H1 (cell line): ENCODE results near the gene RUNX1. TPM values are rescaled to one million over a fixed set of nuclear protein-coding genes. Genes with fewer than 3 reads are reported as not detected.

Experiments used
- CTCF ChIA-PET: fragments of 300-600 bp; sonication (Branson Sonifier 250); formaldehyde crosslinking; loops from one replicate; lab custom pipeline; 2021; ENCODE audit not compliant: partially characterized antibody; lab: Charles Lee
- POLR2A ChIA-PET: fragments of 300-600 bp; sonication (Branson Sonifier 250); formaldehyde crosslinking; loops from one replicate; lab custom pipeline; 2021; ENCODE audit warnings: inconsistent platforms; ENCODE audit not compliant: partially characterized antibody; lab: Charles Lee
- DNase-seq, 2 experiments: peaks; one replicate each; pipeline versions ENCODE4 v3.0.0 to v3.0.0-alpha.2; 2010 to 2022; ENCODE audit warnings: low spot score in 2 of 2, low read depth in 1 of 2, mixed read lengths in 1 of 2
- FAIRE-seq: peaks from 2 replicates; lab custom pipeline; 2011; peaks lifted over from hg19 to GRCh38; lab: Jason Lieb, UNC
- H2AFZ ChIP-seq: 2 replicates; pipeline ENCODE4 v1.8.1; 2012; ENCODE audit warnings: low read length, inconsistent platforms
- H2AK5ac ChIP-seq: 2 replicates; pipeline ENCODE4 v1.6.1; 2013; ENCODE audit warnings: low read depth, low read length
- H2BK120ac ChIP-seq: replicated peaks from 2 replicates; pipeline ENCODE3; 2013; ENCODE audit warnings: low read depth, low read length, inconsistent platforms
- H2BK12ac ChIP-seq: 2 replicates; pipeline ENCODE4 v1.6.1; 2013; ENCODE audit warnings: low read depth, low read length
- H2BK15ac ChIP-seq: 2 replicates; pipeline ENCODE4 v1.6.1; 2013; ENCODE audit warnings: low read length
- H2BK20ac ChIP-seq: 2 replicates; pipeline ENCODE4 v1.6.1; 2013; ENCODE audit warnings: low read length
- H2BK5ac ChIP-seq: 2 replicates; pipeline ENCODE4 v1.6.1; 2013; ENCODE audit warnings: low read depth, low read length
- H3K14ac ChIP-seq: 2 replicates; pipeline ENCODE4 v1.6.1; 2013; ENCODE audit warnings: inconsistent platforms; ENCODE audit not compliant: insufficient read length
- H3K18ac ChIP-seq: 2 replicates; pipeline ENCODE4 v1.6.1; 2013; ENCODE audit warnings: low read length; ENCODE audit errors: extremely low read depth
- H3K23ac ChIP-seq: 2 replicates; pipeline ENCODE4 v1.6.1; 2013; ENCODE audit warnings: inconsistent platforms; ENCODE audit not compliant: insufficient read length
- H3K23me2 ChIP-seq: 2 replicates; pipeline ENCODE4 v1.6.1; 2013; ENCODE audit warnings: low read depth, low read length
- H3K27ac ChIP-seq: 2 replicates; pipeline ENCODE4 v1.6.1; 2011; ENCODE audit warnings: low read depth, low read length, inconsistent platforms
- H3K27me3 ChIP-seq, 4 experiments: replicated peaks in 1 of 4; 1 replicate in 1 of 4; 2 replicates in 3 of 4; pipeline versions ENCODE4 v1.6.1 to v1.8.1; 2011 to 2013; ENCODE audit warnings: low read length in 3 of 4, mild to moderate bottlenecking in 3 of 4, inconsistent platforms in 2 of 4, mixed read lengths in 2 of 4, moderate library complexity in 1 of 4; ENCODE audit not compliant: control insufficient read depth in 3 of 4, insufficient read depth in 3 of 4; ENCODE audit errors: extremely low read depth in 1 of 4
- H3K36me3 ChIP-seq, 4 experiments: 2 replicates each; pipeline versions ENCODE4 v1.6.1 to v1.8.1; 2011 to 2013; ENCODE audit warnings: mild to moderate bottlenecking in 4 of 4, low read length in 3 of 4, moderate library complexity in 2 of 4, control low read depth in 1 of 4, inconsistent platforms in 1 of 4; ENCODE audit not compliant: insufficient read depth in 4 of 4, control insufficient read depth in 2 of 4
- H3K4ac ChIP-seq: replicated peaks from 2 replicates; pipeline ENCODE3; 2013; ENCODE audit warnings: low read length, low read depth, mixed read lengths, inconsistent platforms; ENCODE audit not compliant: insufficient read length
- H3K4me1 ChIP-seq, 4 experiments: replicated peaks in 1 of 4; 1 replicate in 1 of 4; 2 replicates in 3 of 4; pipeline versions ENCODE4 v1.6.1 to v1.8.1; 2011 to 2013; ENCODE audit warnings: low read length in 3 of 4, inconsistent platforms in 2 of 4, mixed read lengths in 1 of 4; ENCODE audit not compliant: insufficient read depth in 4 of 4, control insufficient read depth in 3 of 4
- H3K4me2 ChIP-seq, 2 experiments: 2 replicates each; pipeline versions ENCODE4 v1.6.1 to v1.8.1; 2011 to 2013; ENCODE audit warnings: low read depth in 2 of 2, low read length in 2 of 2, control low read depth in 1 of 2, inconsistent platforms in 1 of 2, mild to moderate bottlenecking in 1 of 2; ENCODE audit not compliant: insufficient read depth in 1 of 2
- H3K4me3 ChIP-seq, 4 experiments: fragments of 200-600, 300-600 bp in 1 of 4; sonication (generic), shearing (Covaris generic), sonication (Bioruptor Twin) in 1 of 4; 2 replicates each; pipeline versions ENCODE4 v1.5.1 to v1.8.1; 2011 to 2016; ENCODE audit warnings: low read length in 4 of 4, low read depth in 3 of 4, control low read depth in 2 of 4, inconsistent platforms in 2 of 4, mild to moderate bottlenecking in 2 of 4, mixed read lengths in 1 of 4, moderate library complexity in 1 of 4; ENCODE audit not compliant: insufficient read depth in 2 of 4; ENCODE audit errors: extremely low read depth in 1 of 4
- H3K56ac ChIP-seq: replicated peaks from 2 replicates; pipeline ENCODE3; 2013; ENCODE audit warnings: low read depth, mild to moderate bottlenecking, mixed read lengths, low read length, inconsistent platforms; ENCODE audit not compliant: insufficient read length
- H3K79me1 ChIP-seq: 2 replicates; pipeline ENCODE4 v1.6.1; 2013; ENCODE audit warnings: low read depth, low read length, control low read depth
- H3K79me2 ChIP-seq, 2 experiments: 2 replicates each; pipeline versions ENCODE4 v1.6.1 to v1.8.1; 2012 to 2013; ENCODE audit warnings: low read length in 2 of 2, mild to moderate bottlenecking in 2 of 2, inconsistent platforms in 1 of 2; ENCODE audit not compliant: insufficient read depth in 2 of 2, control insufficient read depth in 1 of 2
- H3K9ac ChIP-seq, 4 experiments: replicated peaks in 1 of 4; 1 replicate in 1 of 4; 2 replicates in 3 of 4; pipeline versions ENCODE4 v1.6.1 to v1.8.1; 2011 to 2013; ENCODE audit warnings: low read depth in 3 of 4, low read length in 3 of 4, control low read depth in 2 of 4, mild to moderate bottlenecking in 2 of 4, moderate library complexity in 2 of 4, inconsistent platforms in 1 of 4; ENCODE audit errors: extremely low read depth in 1 of 4
- H3K9me3 ChIP-seq, 2 experiments: 2 replicates each; pipeline versions ENCODE4 v1.6.1 to v1.8.1; 2012 to 2013; ENCODE audit warnings: mild to moderate bottlenecking in 2 of 2, moderate library complexity in 2 of 2, control low read depth in 1 of 2, inconsistent platforms in 1 of 2, low read depth in 1 of 2, low read length in 1 of 2, mixed read lengths in 1 of 2; ENCODE audit not compliant: insufficient read depth in 2 of 2
- H4K20me1 ChIP-seq, 2 experiments: replicated peaks in 1 of 2; 2 replicates each; pipeline versions ENCODE3 to v1.8.1; 2011 to 2013; ENCODE audit warnings: inconsistent platforms in 2 of 2, low read length in 2 of 2, mild to moderate bottlenecking in 1 of 2; ENCODE audit not compliant: insufficient read depth in 2 of 2, control insufficient read depth in 1 of 2
- H4K5ac ChIP-seq: 2 replicates; pipeline ENCODE4 v1.6.1; 2013; ENCODE audit warnings: low read length, low read depth, mixed read lengths, inconsistent platforms; ENCODE audit not compliant: insufficient read length
- H4K8ac ChIP-seq: 2 replicates; pipeline ENCODE4 v1.8.0; 2013; ENCODE audit warnings: mild to moderate bottlenecking, moderate library complexity, low read length, inconsistent platforms; ENCODE audit not compliant: insufficient read depth; ENCODE audit errors: extremely low read depth
- H4K91ac ChIP-seq: replicated peaks from 2 replicates; pipeline ENCODE3; 2013; ENCODE audit warnings: low read length, mixed read lengths, inconsistent platforms; ENCODE audit not compliant: insufficient read length
- CHD1 ChIP-seq: IDR thresholded peaks from 2 replicates; pipeline ENCODE4 v1.6.1; 2012; ENCODE audit warnings: low read depth, low read length, improper control_type of control experiment
- CREB1 ChIP-seq: IDR thresholded peaks from 2 replicates; pipeline ENCODE4 v1.6.1; 2012; ENCODE audit warnings: inconsistent platforms
- CTCF ChIP-seq, 3 experiments: IDR thresholded peaks; 1 replicate in 2 of 3; 2 replicates in 1 of 3; pipeline versions ENCODE4 v1.5.1 to v1.6.1; 2011; ENCODE audit warnings: low read length in 3 of 3, mild to moderate bottlenecking in 3 of 3, inconsistent platforms in 2 of 3, low read depth in 1 of 3, moderate library complexity in 1 of 3; ENCODE audit not compliant: insufficient read depth in 1 of 3; ENCODE audit errors: control extremely low read depth in 1 of 3
- GABPA ChIP-seq: IDR thresholded peaks from 2 replicates; pipeline ENCODE4 v1.6.1; 2011; ENCODE audit warnings: mild to moderate bottlenecking, low read length, moderate library complexity, borderline replicate concordance; ENCODE audit not compliant: insufficient read depth
- PHF8 ChIP-seq: fragments of 200-600 bp; sonication (generic); conservative IDR thresholded peaks from 2 replicates; pipeline ENCODE4 v1.7.1; 2012; ENCODE audit warnings: low read depth, mild to moderate bottlenecking, inconsistent platforms, low read length, moderate library complexity
- POLR2A ChIP-seq, 2 experiments: IDR thresholded peaks; 1 replicate in 1 of 2; 2 replicates in 1 of 2; pipeline ENCODE4 v1.6.1; 2011; ENCODE audit warnings: low read depth in 2 of 2, low read length in 2 of 2, mild to moderate bottlenecking in 2 of 2; ENCODE audit errors: control extremely low read depth in 1 of 2
- RAD21 ChIP-seq, 2 experiments: IDR thresholded peaks in 1 of 2; conservative IDR thresholded peaks in 1 of 2; 2 replicates each; pipeline ENCODE4 v1.6.1; 2011; ENCODE audit warnings: low read depth in 2 of 2, low read length in 2 of 2, improper control_type of control experiment in 1 of 2, inconsistent platforms in 1 of 2, mild to moderate bottlenecking in 1 of 2, moderate library complexity in 1 of 2
- SIN3A ChIP-seq, 2 experiments: IDR thresholded peaks in 1 of 2; conservative IDR thresholded peaks in 1 of 2; 2 replicates each; pipeline ENCODE4 v1.6.1; 2011 to 2012; ENCODE audit warnings: low read length in 2 of 2, improper control_type of control experiment in 1 of 2, low read depth in 1 of 2, mild to moderate bottlenecking in 1 of 2
- SUZ12 ChIP-seq: fragments of 200-600 bp; sonication (generic); IDR thresholded peaks from 2 replicates; pipeline ENCODE4 v1.6.1; 2012; ENCODE audit warnings: mild to moderate bottlenecking, inconsistent platforms, low read length, moderate library complexity, mixed read lengths
- TCF12 ChIP-seq: IDR thresholded peaks from 2 replicates; pipeline ENCODE4 v1.6.1; 2011; ENCODE audit warnings: low read depth, mild to moderate bottlenecking, low read length
- YY1 ChIP-seq: IDR thresholded peaks from 2 replicates; pipeline ENCODE4 v1.6.1; 2011; ENCODE audit warnings: low read depth, mild to moderate bottlenecking, low read length
- WGBS, 2 experiments: shearing (Covaris generic) in 1 of 2; methylation state at CpG; one replicate each; pipeline versions ENCODE4 v1.1.6 to v1.1.7; 2013 to 2015; ENCODE audit warnings: low lambda C conversion rate in 2 of 2, mixed read lengths in 2 of 2, inconsistent platforms in 1 of 2, low coverage in 1 of 2, missing lambda C conversion rate in 1 of 2; ENCODE audit not compliant: insufficient replicate concordance in 2 of 2, insufficient coverage in 1 of 2, insufficient read length in 1 of 2; ENCODE audit errors: extremely low coverage in 1 of 2, missing lambda C conversion rate in 1 of 2; 5-methylcytosine and 5-hydroxymethylcytosine counted together
- polyA plus RNA-seq, 7 experiments: library from polyadenylated mRNA; depleted of rRNA in 3 of 7; stranded (reverse) in 5 of 7; unstranded in 2 of 7; fragments of >200 nt in 5 of 7; fragments of 200-250 nt in 2 of 7; gene quantifications; 1 replicate in 5 of 7; 2 replicates in 1 of 7; 4 replicates in 1 of 7; pipeline versions ENCODE4 v1.2.1 to v1.2.3, GENCODE V29; 2011 to 2013; ENCODE audit warnings: missing spikeins in 2 of 7, mixed read lengths in 2 of 7
- total RNA-seq: library from RNA; stranded (reverse); fragmentation: NEBNext Ultra II Directional; extraction: Animal tissue kit (Norgen Biotek cat#: 25700); gene quantifications from 2 replicates; pipeline ENCODE4 v1.2.1, GENCODE V29; 2021

RUNX1 gene
- total and polyA plus RNA-seq, 2 of the 8 experiments (the other 6 are each of a cell fraction or from before 2014, with no cell fraction given), result 0.20 to 0.60 TPM

DNA sequence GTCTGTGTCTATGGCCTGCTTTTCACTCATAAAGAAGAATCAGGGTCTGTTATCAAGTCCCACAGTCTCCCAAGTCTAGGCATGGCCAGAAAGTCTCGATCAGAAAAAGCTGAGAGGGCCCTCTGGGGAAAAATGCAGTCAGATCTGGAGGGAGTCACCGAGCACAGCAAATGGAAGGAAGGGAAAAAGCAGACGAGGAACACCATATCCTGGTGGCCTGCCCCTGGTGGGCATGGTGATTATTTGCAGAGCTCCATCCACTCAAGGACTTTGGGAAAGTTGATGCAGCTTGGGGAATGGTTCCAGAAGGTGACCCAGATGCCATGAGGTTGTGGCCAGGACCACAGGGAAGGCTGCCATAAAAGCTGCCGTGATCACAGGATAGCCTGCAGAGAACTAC, 191.2 kb downstream of the RUNX1 start:
- no peak overlapping the region for H3K56ac ChIP-seq
- no peaks in the 10 kb centered on the region for H3K9me3 ChIP-seq
- no peak overlapping the region for H3K18ac ChIP-seq
- H2AFZ ChIP-seq, result no peak overlapping the region
- H3K14ac ChIP-seq, result no peak overlapping the region
- H2BK20ac ChIP-seq, result no peak overlapping the region
- H3K79me2 ChIP-seq, result no peaks in the 10 kb centered on the region
- DNase-seq, result no peak
- no peak overlapping the region for H4K8ac ChIP-seq
- no peaks in the 10 kb centered on the region for H4K20me1 ChIP-seq
- H3K4me3 ChIP-seq, result no peak overlapping the region
- H3K9ac ChIP-seq, result no peak overlapping the region
- H3K27ac ChIP-seq, result no peak overlapping the region
- TF ChIP-seq SIN3A (conservative IDR thresholded peaks at IDR 0.05 in 1 of 2, IDR thresholded peaks at IDR 0.05 in 1 of 2; ENCODE audit: low read depth in 1 of 2, low read length in 2 of 2) (no peak), GABPA (no peak), PHF8 (no peak), CTCF (IDR thresholded peaks at IDR 0.05; ENCODE audit: control extremely low read depth in 1 of 3, insufficient read depth in 1 of 3, low read depth in 1 of 3, low read length in 3 of 3) (peak; percentile 38 to 63 (median 50); a peak in 3 of 4 replicates), SUZ12 (no peak), YY1 (no peak), CHD1 (no peak), RAD21 (IDR thresholded peaks at IDR 0.05 in 1 of 2, conservative IDR thresholded peaks at IDR 0.05 in 1 of 2; ENCODE audit: low read depth in 2 of 2, low read length in 2 of 2) (peak in 1 of 2 experiments; percentile 32; a peak in 2 of 4 replicates), POLR2A (IDR thresholded peaks at IDR 0.05; ENCODE audit: control extremely low read depth in 1 of 2, low read depth in 2 of 2, low read length in 2 of 2) (no peak), TCF12 (no peak), CREB1 (no peak)
- TF ChIP-seq, all 59 proteins: peak for 2
- H2BK15ac ChIP-seq, result no peak overlapping the region
- H4K5ac ChIP-seq, result no peak overlapping the region
- H3K23ac ChIP-seq, result no peak overlapping the region
- H3K4me1 ChIP-seq, result no peaks in the 10 kb centered on the region
- no peaks in the 10 kb centered on the region for H3K23me2 ChIP-seq
- FAIRE-seq, result no peak
- 86% methylated on average over 4 of the region's 4 CpGs; no CpG with 5 or more reads in 1 of the 2 experiments for WGBS, 2 experiments
- H2BK120ac ChIP-seq, result no peak overlapping the region
- H4K91ac ChIP-seq, result no peak overlapping the region
- H3K4ac ChIP-seq, result no peak overlapping the region
- no peak overlapping the region for H2AK5ac ChIP-seq
- H3K36me3 ChIP-seq, result no peaks in the 10 kb centered on the region
- POLR2A ChIA-PET, result no interaction called here
- H3K4me2 ChIP-seq, result no peak overlapping the region
- CTCF ChIA-PET, result interaction anchor here (0.9 to 5.4 kb wide), 11 partner anchors 10 to 404 kb away, joined by 3 to 32 read pairs (median 4); no protein-coding TSS in a partner anchor
- peaks cover 0 to 3% (median 0%) of the 10 kb centered on the region in 4 experiments; a peak in 1 of 7 replicates for H3K27me3 ChIP-seq
- no peaks in the 10 kb centered on the region for H3K79me1 ChIP-seq
- no peak overlapping the region for H2BK5ac ChIP-seq
- H2BK12ac ChIP-seq, result no peak overlapping the region
